ENCODE results near the gene KCTD21. TPM values are rescaled to one million over a fixed set of nuclear protein-coding genes. Genes with fewer than 3 reads are reported as not detected.

KCTD21 gene
- total RNA-seq, 1 experiment from 2014 or later, result 5.2 TPM

GRCh38 chr11:78200553-78200952, 12.1 kb upstream of the KCTD21 start:
- DNase-seq (ENCODE audit: low spot score), result no peak

- DNase-seq (ENCODE audit: low spot score), result no peak
Observed at GRCh38 chr11:78200061-78200460, 11.6 kb upstream of the KCTD21 start.

- DNase-seq (ENCODE audit: low spot score), result no peak
Observed at GRCh38 chr11:78199653-78200015, 11.2 kb upstream of the KCTD21 start.

GRCh38 chr11:78199015-78199652, 10.7 kb upstream of the KCTD21 start:
- DNase-seq (ENCODE audit: low spot score), result no peak

- no peak for DNase-seq (ENCODE audit: low spot score)
Observed at GRCh38 chr11:78197816-78198215, 9.4 kb upstream of the KCTD21 start.

- DNase-seq (ENCODE audit: low spot score), result no peak
Observed at GRCh38 chr11:78196661-78197091, 8.2 kb upstream of the KCTD21 start.

GRCh38 chr11:78195917-78196560, 7.6 kb upstream of the KCTD21 start:
- no peak for DNase-seq (ENCODE audit: low spot score)

GRCh38 chr11:78194490-78194889, 6.1 kb upstream of the KCTD21 start:
- no peak for DNase-seq (ENCODE audit: low spot score)

GRCh38 chr11:78193806-78194205, 5.4 kb upstream of the KCTD21 start:
- DNase-seq (ENCODE audit: low spot score), result no peak

GRCh38 chr11:78192911-78193351, 4.5 kb upstream of the KCTD21 start:
- DNase-seq (ENCODE audit: low spot score), result no peak

GRCh38 chr11:78192223-78192719, 3.8 kb upstream of the KCTD21 start:
- no peak for DNase-seq (ENCODE audit: low spot score)

- DNase-seq (ENCODE audit: low spot score), result no peak
Observed at GRCh38 chr11:78190871-78191538, 2.6 kb upstream of the KCTD21 start.

GRCh38 chr11:78190374-78190773, 1.9 kb upstream of the KCTD21 start:
- no peak for DNase-seq (ENCODE audit: low spot score)

- no peak for DNase-seq (ENCODE audit: low spot score)
Observed at GRCh38 chr11:78189851-78190250, 1.4 kb upstream of the KCTD21 start.

- DNase-seq (ENCODE audit: low spot score), result no peak
Observed at GRCh38 chr11:78189174-78189724, 823 bp upstream of the KCTD21 start.

- peak; percentile 46 for DNase-seq (ENCODE audit: low spot score)
Observed at GRCh38 chr11:78187366-78188285, 800 bp downstream of the KCTD21 start.

GRCh38 chr11:78181185-78181584, 7.2 kb downstream of the KCTD21 start:
- no peak for DNase-seq (ENCODE audit: low spot score)

GRCh38 chr11:78180751-78181150, 7.7 kb downstream of the KCTD21 start:
- DNase-seq (ENCODE audit: low spot score), result no peak

- DNase-seq (ENCODE audit: low spot score), result no peak
Observed at GRCh38 chr11:78179459-78180071, 8.9 kb downstream of the KCTD21 start.

GRCh38 chr11:78177216-78177615, 11.2 kb downstream of the KCTD21 start:
- no peak for DNase-seq (ENCODE audit: low spot score)

GRCh38 chr11:78176605-78177141, 11.8 kb downstream of the KCTD21 start:
- DNase-seq (ENCODE audit: low spot score), result no peak
